GM19328 (cell line): ENCODE results near the gene CISD3.

Experiments
- ATAC-seq: cut with Tn5 transposase; IDR thresholded peaks from one replicate; pipeline ENCODE4 v1.9.1; 2021; ENCODE audit warnings: mild to moderate bottlenecking, moderate library complexity; ENCODE audit not compliant: unreplicated experiment

CISD3 gene

GRCh38 chr17:38729886-38730525 is at the start of gene CISD3:
Gene CISD3, plus strand, starts transcription at chr17:38730341. Its CDS starts 18 bp downstream, at chr17:38730359.
- ATAC-seq: peak; percentile 80

GRCh38 chr17:38681096-38681495 is 49.0 kb upstream of the CISD3 start:
- no peak for ATAC-seq

GRCh38 chr17:38685491-38685890 is 44.6 kb upstream of the CISD3 start:
- no peak for ATAC-seq

GRCh38 chr17:38687286-38687685 is 42.9 kb upstream of the CISD3 start:
- no peak for ATAC-seq

- no peak for ATAC-seq
Observed at GRCh38 chr17:38690386-38690785, 39.8 kb upstream of the CISD3 start.

GRCh38 chr17:38691154-38691553 is 39.0 kb upstream of the CISD3 start:
- no peak for ATAC-seq

GRCh38 chr17:38693700-38694329 is 36.3 kb upstream of the CISD3 start:
- ATAC-seq: no peak

- no peak for ATAC-seq
Observed at GRCh38 chr17:38697061-38697820, 32.9 kb upstream of the CISD3 start.

GRCh38 chr17:38698760-38699159 is 31.4 kb upstream of the CISD3 start:
- ATAC-seq: no peak

- ATAC-seq: no peak
Observed at GRCh38 chr17:38701504-38702165, 28.5 kb upstream of the CISD3 start.

GRCh38 chr17:38702166-38702915 is 27.8 kb upstream of the CISD3 start:
- no peak for ATAC-seq

GRCh38 chr17:38702916-38703741 is 27.0 kb upstream of the CISD3 start:
- no peak for ATAC-seq

GRCh38 chr17:38703742-38704605 is 26.2 kb upstream of the CISD3 start:
- ATAC-seq: no peak

- ATAC-seq: no peak
Observed at GRCh38 chr17:38704606-38705522, 25.3 kb upstream of the CISD3 start, which contains the start of gene MLLT6. Gene MLLT6, plus strand, starts transcription at chr17:38705273. Its CDS starts 360 bp downstream, at chr17:38705633.

- no peak for ATAC-seq
Observed at GRCh38 chr17:38705523-38705802, 24.7 kb upstream of the CISD3 start.

GRCh38 chr17:38705803-38706504 is 24.2 kb upstream of the CISD3 start:
- ATAC-seq: no peak

GRCh38 chr17:38706505-38707216 is 23.5 kb upstream of the CISD3 start:
- ATAC-seq: no peak
